A549 treated with AZD2906 at 1 μM for 4 hours (cell line): ENCODE results near the gene SPTA1. TPM values are rescaled to one million over a fixed set of nuclear protein-coding genes. Genes with fewer than 3 reads are reported as not detected.

Experiments
- total RNA-seq: library from RNA; stranded (reverse); fragments of 200-300 nt; extraction: Qiagen RNA extraction; gene quantifications from 5 replicates; pipeline ENCODE4 v1.2.3, GENCODE V29; 2022

SPTA1 gene
- not detected in 5 replicates for total RNA-seq

DNA sequence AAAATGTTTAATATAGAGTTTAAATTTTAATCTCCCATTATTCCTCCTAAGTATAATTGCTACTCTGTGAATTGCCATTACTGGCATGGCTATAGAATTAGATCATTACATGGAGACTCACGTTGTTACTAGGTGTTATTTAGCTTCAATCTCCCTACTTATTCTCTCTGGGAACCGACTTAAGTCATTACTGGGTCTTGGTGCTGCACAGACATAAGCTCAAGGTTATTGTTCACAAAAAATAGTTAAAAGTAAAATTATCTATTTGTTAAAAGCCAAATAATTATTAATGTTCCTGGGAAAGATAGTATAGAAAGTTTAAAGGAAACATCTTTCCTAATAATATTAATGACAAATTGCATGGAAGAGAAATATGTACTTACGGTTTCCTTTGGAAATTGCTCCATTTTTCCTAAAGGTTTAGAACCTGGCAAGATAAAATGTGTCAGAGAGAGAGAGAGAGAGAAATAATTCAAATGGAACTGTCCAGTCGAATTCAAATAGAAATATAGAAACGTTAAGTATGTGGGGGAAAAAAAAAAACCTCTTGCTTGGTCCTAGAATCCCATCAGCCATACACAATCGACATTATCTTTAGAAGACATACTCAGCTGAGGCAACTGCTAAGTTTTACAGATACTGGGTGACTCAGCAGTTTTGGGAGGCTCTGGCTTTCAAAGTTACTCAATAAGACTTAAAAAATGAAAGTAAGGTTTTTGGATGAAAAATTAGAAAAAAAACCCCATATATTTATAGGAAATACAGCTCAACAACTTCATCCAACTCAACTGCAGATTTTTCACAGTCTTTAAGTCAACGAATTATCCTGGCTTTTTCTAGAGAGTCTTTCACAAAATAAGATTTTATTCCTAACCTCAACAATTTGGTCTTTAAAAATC is at the start of gene SPTA1:
SPTA1 (minus strand) TSS at position 605 of the 899 bp plus-strand sequence; CDS start at position 407, 198 bp downstream.

DNA sequence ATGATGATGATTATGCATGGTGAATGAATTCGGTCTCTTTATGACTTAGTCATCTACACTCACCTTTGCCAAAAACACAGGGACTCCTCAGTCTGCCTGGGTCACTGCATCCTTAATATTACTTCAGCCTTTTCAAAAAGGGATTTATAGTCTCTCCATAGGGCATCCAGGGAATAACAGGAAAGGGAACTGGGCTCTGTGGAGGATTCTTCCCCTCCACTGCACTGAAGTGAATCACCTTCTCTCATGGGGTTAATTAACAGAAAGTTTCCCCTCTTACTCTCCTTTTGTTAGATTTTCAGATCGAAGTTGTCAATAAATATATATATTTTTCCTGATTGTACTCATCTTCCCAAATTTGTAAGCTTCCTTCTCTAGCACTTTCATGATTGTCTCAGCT is 34.1 kb upstream of the SPTA1 start, which contains the start of gene OR6K3:
OR6K3 (minus strand) TSS at position 101 of the 400 bp plus-strand sequence. CDS start 2,605 bp downstream, outside the sequence.

DNA sequence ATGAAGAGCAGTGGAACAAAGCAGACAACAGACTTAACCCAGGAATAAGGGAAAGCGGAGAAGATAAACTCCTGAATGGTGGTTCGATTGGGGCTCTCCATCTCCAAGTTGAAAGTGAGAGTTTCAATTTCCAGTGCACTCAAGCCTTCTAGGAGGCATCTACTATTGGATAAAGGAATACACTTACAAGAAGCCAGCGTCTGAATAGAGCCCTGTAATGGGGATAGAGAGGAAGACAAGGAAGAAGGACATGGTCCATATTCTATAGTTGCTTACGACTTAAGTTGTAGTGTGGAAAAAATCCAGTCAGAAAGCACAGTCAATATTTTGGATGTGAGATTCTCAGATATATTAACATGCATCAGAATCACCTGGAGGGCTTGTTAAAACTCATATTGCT is 14.0 kb upstream of the SPTA1 start, which contains the start of gene OR6K2:
OR6K2 (minus strand) TSS at position 101 of the 400 bp plus-strand sequence; CDS start at position 101, 0 bp downstream.

DNA sequence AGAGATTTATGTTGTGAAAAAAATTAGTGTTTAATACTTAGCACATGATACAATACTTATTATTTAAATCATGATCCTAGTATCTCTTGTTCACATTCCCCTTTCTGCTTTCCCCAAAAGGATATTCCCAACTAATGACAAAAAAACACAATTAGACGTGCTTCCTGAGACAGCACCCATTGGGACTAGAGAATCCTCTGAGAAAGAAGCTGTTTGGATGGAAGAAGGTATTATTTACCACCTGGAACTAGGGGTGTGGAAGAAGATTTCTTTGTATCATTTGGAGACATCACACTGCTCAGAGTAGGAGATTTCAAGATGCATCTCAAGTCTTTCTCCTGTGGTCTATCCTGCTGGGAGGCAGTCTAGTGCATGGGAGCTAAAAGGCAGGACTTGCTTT is 81.5 kb downstream of the SPTA1 start, which contains the start of gene OR10Z1:
OR10Z1 (plus strand) TSS at position 301 of the 400 bp plus-strand sequence. CDS start 1,171 bp downstream, outside the sequence.

DNA sequence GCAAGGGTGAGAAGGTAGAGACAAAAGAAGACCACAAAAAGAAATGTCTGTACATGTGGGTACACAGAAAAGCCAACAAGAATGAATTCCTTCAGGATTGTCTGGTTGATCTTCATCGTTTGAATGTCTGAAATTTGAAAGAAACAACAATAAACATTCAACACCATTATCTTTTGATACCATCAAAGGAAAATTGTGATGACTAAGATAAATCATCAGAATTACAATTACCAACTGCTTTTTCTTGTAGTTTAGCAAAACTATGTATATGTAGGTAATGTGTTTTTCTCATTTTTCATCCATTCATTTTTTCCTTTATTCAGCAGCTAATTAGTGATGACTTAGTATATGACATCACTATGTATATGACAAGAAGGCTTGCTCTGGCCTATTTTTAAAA is 106.8 kb downstream of the SPTA1 start, which contains the start of gene OR10X1:
OR10X1 (minus strand) TSS at position 167 of the 400 bp plus-strand sequence; CDS start at position 167, 0 bp downstream.

DNA sequence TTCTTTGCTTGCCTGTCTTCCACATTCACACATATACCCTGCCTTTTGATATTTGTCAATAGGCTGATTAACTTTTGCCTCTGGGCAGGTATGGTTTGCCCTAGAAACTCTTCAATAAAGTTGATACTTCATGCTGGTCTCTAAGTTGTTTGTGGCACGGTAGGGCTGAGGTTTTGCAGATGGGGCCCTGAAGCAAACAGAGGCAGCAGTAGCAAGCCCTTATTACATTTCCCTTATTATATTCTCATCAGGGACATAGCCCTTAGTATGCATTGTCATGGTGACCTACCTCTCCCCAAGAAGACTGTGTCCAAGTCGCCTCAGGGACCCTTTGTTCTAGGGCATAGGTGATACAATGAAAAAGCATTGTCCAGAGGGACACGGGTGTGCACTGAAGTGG is 116.0 kb downstream of the SPTA1 start, which contains the start of gene OR6P1:
OR6P1 (minus strand) TSS at position 101 of the 400 bp plus-strand sequence. CDS start 6,976 bp downstream, outside the sequence.

Other genes with a start within 250 kb of the SPTA1 start
- not detected in 5 replicates for gene OR10K1, start 224.9 kb downstream of the SPTA1 start, total RNA-seq
- gene OR10R2, start 214.5 kb downstream of the SPTA1 start, total RNA-seq, result not detected in 5 replicates
- gene OR6Y1, start 132.3 kb downstream of the SPTA1 start, total RNA-seq, result not detected in 5 replicates
- gene OR6P1, start 116.1 kb downstream of the SPTA1 start, total RNA-seq, result not detected in 5 replicates
- gene OR10X1, start 106.8 kb downstream of the SPTA1 start, total RNA-seq, result not detected in 5 replicates
- gene OR10Z1, start 81.4 kb downstream of the SPTA1 start, total RNA-seq, result not detected in 5 replicates
- not detected in 5 replicates for gene OR6K2, start 13.9 kb upstream of the SPTA1 start, total RNA-seq
- gene OR6K3, start 34.0 kb upstream of the SPTA1 start, total RNA-seq, result not detected in 5 replicates
- not detected in 5 replicates for gene OR6K6, start 68.0 kb upstream of the SPTA1 start, total RNA-seq
- gene OR6N1, start 85.5 kb upstream of the SPTA1 start, total RNA-seq, result not detected in 5 replicates
- not detected in 5 replicates for gene OR6N2, start 94.5 kb upstream of the SPTA1 start, total RNA-seq
- not detected in 5 replicates for gene MNDA, start 144.6 kb upstream of the SPTA1 start, total RNA-seq
- not detected in 5 replicates for gene PYHIN1, start 244.8 kb upstream of the SPTA1 start, total RNA-seq